Activated CD4-positive, alpha-beta T cell treated with anti-CD3 and anti-CD28 coated beads, Interleukin-2, amount 50 U/mL, for 48 hours (primary cell): ENCODE results near the gene GPR153.

Source experiments
- DNase-seq, 2 experiments: peaks; one replicate each; pipeline ENCODE4 v3.0.0-alpha.2; 2020

GPR153 gene

DNA sequence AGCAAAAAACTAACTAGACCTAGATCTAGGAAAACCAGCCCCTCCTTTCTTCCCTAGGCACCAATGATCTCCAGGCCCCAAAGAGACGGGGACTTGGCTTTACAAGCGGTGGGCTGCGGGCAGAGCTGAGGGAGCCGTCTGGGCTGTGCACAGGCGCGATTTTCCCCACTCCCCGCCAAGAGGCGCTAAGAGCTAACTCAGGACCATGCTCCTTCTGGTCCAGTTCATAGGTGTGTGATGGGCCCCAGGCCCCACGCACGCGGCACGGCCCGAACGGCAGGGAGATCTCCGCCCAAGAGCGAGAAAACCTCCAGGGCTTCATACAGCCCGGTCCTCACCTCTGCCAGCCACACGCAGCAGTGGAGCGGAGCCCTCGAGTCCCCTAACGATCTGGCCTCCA is 7.5 kb upstream of the GPR153 start:
- DNase-seq: no peak

DNA sequence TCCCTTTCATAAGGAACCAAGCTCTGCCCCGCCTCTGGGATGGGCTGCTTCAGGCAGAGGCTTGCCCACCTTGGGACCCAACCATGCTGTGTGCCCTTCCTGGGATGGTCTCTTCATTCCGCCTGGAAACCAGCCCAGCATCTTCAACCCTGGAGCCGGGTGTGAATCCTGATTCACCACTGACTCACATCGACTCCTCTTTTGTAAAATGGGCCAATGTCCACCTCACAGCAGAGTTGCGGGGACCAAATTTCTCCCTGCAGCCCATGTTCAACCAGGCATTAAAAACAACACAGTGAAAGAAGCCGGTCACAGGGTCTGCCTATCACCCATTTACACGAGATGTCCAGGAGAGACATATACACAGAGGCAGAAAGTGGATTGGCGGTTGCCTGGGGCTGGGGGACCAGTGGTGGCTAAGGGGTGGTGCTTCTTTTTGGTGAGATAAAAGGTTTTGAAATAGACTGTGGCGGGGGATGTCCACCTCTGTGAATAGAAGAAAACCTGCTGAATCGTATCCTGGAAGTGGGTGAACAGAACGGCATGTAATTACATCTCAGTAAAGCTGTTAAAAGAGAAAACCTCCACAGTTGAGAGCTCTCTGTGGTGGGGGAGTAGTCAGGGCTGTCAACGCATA is 6.9 kb upstream of the GPR153 start:
- DNase-seq: no peak

DNA sequence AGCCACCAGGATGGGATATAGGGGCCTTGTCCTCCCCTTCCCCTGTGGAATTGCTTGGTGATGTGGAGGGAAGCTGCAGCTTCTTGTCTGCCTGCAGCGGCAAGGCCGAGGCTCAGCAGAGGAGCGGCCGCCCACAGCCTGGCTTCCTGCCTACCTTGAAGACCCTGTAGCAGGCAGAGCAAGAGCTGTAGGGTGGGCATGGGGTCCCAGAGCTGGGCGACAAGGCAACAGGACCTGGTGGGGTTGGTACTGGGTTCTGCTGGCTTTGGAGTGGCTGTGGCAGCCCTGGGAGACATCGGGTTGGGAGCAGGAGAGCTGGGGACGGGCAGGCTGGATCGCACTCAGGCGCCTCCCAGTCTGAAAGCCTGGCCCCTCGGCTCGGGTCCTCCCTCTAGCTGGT is 5.7 kb upstream of the GPR153 start:
- DNase-seq: no peak

DNA sequence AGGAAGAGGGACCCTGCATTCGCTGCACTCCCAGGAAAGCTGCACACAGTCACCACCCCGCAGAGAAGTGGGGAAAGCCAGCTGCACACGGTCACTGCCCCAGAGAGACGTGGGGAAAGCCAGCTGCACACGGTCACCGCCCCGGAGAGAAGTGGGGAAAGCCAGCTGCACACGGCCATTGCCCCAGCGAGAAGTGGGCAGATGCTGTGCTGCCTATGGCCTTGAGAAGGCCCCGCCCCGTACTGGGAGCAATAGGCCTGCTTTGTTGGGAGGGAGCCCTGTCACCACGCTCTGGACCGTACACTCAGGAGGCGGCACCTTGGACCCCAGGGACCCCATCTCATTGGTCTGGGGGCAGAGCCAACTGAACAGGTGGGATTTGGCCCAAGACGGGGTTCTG is 4.3 kb upstream of the GPR153 start:
- no peak for DNase-seq

DNA sequence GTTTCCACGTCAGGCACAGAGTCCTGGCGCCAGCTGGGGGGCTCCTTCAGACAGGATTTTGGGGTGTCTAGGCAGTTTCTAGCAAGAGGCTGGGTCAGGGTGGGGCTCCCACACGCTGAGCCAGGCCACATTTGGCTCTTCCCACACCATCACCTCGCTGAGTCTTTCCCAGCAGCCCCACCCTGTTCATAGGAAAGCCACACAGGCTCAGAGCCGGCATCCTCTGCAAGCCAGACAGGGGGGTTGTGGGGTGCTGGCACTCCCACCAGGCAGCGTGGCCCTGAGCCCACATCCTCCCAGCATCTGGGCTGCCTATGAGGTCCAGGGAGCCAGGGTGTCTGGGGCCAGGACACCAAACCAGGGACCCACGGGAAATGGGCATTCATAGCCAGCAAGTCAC is 2.8 kb upstream of the GPR153 start:
- no peak for DNase-seq

DNA sequence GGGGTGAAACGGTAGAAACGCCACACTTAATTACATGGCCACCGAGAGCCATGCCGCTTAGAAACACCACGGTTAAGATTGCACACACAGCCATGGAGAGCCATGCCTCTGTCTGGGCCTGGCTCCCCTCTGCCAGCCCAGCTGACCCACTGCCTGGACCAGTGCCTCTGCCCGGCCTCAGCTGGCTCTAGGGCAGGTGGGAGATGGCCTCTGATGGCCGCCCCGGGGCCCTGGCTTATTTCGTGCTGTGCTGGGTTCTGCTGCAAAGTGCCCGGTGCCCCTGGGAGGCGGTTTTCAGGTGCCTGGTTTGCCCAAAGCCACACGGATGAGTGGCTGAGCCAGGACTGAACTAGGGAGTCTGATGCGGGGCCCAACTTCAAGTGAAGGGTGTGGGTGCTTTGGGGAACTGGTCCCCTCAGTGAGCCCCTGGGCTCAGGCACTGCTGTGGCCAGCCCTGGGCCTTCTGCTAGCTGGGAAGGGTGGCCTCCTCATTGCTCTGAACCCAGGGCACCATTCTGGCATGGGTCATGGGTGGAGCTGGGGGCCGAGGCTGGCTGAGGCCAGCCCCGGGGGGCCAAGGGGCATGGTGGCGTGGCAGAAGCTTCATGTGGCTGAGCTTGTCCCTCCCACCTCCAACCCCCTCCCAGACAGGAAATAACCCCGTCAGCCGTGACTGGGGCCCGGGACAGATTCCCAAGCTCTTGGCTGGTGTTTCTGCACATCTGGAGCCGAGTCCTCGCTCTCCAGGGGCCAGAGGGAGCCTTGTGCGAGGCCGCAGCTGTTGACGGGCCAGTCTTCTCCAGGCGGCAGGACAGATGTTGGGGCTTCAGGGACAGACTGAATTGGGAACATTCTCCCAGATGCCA is 1.9 kb upstream of the GPR153 start:
- DNase-seq: no peak

DNA sequence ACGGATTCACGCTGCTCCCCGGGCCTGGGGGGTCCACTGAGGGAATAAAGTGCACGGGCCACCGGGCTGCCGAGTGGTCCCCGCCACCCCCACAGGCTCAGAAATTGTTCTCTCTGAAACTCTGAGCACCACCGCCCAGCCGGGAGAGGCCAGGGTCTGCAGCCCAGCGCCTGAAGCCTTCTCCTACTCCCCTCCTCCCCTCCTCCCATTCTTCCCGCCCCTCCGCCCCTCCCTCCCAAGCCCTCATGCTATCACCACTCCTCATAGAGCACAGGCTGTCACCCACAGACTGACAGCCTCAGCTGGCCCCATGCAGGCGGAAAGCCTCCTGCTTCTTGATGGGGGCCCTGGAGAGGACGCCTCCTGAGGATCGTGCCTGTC is 707 bp upstream of the GPR153 start:
- DNase-seq: no peak

DNA sequence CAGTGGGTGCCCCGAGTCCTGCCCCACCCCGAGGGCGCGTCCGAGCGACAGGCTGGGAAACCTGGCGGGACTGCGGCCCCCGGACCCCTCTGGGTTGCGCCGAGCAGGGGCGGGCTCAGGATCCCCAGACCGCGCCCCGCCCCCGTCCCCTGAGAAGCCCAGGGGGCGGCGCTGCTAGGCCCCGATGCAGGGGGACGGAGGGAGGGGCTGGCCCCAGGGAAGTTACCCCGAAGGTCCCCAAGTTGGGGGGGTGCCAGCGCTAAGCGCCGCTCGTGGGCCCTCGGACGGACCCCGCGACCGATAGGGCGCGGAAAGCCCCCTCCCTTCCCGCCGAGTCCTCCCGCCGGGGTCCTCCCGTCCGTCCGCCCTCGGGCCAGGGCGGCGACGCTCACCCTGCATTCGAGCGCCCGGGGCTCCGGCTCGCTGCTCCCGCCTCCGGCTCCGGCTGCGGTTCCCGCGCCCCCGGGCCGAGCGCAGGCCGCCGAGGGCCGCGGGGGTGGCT is 414 bp downstream of the GPR153 start:
- DNase-seq: no peak

DNA sequence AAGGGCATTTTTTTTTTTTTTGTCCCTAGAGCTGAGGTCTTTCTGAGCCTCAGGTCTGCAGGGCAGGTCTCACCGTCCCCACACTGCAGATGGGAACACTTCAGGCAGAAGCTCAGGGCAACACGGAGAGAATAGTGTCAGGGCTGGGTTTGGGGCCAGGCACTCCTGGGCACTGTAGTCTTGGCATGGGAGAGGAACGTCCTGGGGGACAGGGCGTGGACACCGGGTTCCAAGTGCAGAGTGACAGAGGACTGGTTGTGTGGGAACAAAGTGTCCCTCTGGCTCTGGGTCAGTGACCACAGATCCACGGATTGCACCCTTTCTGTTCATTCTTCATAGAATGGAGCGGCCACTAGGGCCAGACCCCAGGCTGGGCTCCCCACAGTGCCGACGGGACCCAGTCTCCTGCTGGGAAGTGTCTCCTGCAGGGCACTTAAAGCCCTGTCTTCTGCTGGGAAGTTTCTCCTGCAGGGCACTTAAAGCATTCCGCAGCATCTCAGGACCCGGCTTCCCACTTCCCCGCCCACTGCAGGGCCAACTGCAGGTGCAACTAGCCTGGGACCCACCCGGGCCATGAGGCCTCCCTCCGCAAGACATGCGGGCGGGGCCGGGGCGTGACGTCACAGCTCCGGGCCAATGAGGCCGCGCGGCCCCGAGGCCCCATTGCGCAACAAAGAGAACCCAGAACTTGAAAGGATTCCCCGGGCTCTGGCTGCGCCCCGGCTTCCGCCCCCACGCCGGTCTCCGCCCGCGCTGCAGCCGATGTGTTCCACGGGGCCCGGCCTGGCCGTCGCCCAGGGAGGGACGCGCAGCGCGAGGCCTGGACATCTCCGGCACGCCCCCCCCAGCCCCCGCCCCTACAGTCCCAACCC is 1.2 kb downstream of the GPR153 start:
- peak; percentile 69 to 76 for DNase-seq

DNA sequence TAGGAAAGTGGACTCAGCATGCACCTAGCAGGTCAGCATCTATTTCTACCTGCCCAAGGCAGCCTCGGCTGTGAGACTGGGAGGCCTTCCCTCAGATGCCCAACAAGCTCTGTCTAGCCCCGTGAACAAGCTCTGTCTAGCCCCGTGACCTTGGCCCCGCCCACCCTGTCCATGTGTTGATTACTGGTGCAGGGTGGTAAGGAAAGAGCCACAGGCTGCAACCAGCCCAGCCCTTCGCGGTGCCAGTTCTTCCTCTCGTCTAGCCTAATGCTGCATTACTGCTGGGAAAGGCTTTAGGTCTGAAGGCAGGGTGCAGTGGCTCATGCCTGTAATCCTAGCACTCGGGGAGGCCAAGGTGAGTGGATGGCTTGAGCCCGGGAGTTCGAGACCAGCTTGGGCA is 2.2 kb downstream of the GPR153 start:
- DNase-seq: no peak

DNA sequence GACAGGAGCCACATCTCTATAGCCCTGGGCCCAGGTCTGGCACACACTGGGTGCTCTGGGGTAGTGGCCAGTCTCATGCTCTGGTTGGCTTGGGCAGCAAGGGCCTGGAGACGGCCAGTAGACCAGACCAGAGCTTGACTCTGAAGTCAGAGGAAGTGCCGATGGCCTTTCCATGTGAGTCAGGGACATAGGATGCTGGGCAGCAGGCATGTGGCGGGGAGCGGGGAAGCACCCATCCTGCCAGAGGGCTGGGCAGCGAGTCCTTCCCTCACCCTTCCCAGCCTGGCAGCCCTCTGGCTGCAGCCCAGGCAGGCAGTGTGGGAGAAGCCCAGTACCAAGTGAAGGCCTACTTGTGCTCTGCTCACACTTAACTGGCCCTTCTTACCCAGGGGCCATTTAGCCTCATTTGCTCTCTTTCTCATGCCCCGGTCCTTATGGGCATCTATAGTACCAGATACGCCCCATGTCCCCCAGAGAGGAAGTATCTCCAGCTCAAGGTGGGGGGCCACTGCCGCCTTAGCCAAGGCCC is 3.3 kb downstream of the GPR153 start:
- DNase-seq: no peak

DNA sequence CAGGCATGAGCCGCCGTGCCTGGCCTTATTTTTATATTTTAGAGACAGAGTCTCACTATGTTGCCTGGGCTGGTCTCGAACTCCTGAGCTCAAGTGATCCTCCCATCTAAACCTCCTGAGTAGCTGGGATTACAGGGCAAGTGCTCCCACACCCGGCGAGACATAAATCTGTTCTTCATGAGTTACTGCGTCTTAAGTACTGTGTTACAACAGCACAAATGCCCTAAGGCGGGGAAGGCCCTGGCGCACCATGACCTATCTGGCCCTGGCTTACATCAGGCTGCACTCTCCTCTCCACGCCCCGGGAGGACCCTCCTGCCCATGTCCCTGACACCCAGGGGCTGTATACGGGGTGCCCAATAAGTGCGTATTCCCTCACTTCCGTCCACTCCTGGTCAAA is 4.3 kb downstream of the GPR153 start:
- no peak for DNase-seq

DNA sequence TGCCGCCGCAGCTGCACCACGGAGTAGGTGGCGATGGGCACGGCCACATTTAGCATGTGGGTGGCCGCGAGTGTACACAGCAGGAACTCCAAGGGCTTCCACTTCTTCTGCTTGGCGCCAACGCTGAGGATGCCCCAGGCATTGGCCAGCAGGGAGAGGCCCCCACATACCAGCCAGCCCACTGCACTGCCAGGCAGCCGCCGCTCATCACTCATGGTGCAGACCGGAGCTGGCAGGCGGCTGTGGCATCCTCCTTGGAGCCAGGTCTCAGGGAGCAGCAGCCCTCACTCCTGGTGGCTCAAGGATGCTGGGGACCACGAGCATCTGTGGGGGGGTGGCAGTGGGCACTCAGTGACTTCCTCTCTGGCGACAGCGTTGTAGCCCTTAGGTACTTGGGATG is 6.2 kb downstream of the GPR153 start:
- no peak for DNase-seq

DNA sequence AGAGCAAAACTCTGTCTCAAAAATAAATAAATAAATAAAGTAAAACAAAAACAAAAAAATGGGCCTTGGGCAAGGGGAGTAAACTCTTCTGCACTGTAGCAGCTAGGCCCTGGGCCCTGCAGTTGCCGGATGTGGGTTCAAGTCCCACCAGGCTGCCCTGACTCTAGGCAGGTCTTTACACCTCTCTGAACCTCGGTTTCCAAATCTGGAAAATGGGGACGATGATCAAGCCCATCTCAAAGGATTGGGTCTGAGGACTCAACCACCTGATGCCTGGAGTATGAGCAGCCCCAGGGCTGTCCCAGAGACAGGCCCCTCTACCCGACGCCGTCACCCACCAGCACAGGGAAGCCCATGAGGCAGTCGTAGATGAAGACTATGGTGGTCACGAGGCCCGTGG is 7.5 kb downstream of the GPR153 start:
- DNase-seq: no peak

DNA sequence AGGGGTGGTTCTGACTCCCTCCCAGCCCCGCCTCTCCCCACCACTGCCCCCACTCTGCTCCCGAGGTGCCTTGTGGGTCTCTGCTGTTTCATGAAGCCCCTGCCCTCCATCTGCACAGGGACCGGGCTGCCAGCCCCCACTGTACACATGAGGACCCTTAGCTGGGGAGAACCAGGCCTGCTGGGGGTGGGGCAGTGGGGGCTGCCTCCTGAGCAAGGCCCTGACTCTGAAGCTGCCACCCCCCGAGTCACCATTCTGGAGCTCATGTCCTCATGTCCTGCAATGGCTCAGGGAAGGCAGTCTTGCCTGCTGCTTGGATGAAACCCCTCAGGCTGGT is 8.6 kb downstream of the GPR153 start:
- DNase-seq: no peak

DNA sequence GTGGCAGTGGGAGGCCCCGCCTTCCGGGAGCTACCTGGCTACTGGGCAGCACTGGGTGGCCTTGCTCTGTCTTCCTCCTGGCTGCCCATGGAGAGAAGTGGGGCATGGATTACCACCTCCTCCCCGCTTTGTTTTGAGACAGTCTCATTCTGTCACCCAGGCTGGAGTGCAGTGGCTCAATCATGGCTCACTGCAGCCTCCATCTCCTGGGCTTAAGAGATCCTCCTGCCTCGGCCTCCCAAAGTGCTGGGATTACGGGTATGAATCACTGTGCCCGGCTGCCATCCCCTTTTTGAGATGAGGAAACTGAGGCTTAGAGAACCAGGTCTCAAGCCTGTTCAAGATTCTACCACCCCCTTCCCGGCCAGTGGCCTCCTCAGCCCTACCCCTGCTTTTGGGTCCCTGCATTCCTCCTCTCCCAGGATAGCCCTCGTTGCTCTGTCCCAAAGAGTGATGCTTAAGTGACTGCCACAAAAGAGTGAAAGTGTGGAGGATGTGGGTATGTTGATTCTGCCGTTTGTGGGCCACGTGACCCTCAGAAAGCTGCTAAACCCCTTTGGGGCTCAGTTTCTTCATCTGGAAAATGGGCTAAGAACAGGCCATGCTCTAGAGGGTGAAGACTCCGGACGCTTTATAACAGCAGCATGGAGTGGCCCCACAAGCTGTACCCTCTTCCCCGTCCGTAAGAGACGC is 9.1 kb downstream of the GPR153 start:
- no peak for DNase-seq

DNA sequence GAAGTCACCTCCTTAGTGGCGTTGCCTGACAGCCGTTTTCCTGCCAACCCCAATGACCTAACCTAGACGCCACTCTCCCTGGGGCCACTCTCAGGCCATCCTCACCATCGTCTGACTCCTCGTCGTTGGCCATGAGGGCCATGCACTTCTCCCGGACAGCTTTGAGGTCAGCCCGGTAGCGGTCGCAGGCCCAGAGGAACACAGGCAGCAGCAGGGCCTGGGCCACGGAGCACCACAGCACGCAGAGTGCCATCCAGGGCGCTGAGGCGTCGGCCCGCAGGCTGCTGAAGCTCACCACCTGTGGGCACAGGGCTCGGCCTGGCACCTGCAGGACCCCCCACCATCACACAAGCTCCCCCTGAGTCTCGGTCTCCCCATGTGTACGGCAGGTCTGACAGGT is 9.7 kb downstream of the GPR153 start:
- no peak for DNase-seq

DNA sequence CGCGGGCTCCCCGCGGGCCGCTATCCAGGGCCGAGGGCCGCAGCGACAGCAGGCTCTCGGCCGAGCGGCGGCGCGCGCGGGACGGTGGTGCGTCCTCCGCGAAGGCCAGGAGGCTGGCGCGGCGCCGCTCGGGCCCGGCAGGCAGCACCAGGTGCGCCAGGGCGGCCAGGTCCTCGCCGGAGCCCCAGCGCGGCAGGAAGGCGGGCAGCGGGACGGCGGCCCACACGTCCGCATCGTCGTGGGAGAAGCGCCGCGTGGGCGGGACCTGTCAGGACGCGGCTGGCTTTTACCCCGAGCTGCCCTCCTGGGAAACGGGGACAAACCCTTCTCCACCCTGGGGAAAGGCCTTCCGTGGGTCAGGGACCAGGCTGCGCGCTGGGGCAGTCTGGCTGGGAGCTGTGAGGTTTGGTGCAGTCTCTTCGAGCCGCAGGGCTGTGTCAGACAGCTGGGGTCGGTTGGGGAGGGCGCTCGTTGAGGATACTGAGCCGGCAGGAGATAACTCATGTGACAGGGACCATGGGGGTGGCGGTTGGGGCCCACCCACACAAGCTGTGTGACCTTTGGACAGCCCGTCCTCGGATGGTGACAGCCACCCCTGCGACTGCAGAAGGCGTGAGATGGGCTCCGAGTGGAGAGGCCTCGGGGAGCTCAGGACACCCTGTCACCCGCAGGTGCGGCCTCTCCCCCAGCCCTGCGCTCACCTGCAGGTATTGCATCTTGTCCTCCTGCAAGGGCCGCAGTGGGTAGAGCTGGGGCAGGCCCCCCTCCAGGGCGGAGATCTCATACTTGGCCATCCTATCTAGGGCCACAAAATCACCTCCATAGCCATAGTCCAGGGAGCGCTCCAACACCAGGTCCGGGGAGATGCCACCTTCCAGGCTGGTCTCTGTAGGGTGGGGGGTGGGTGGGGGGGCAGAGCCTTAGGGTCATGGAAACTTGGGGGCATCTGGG is 10.9 kb downstream of the GPR153 start:
- peak in 1 of 2 experiments; percentile 3 for DNase-seq

DNA sequence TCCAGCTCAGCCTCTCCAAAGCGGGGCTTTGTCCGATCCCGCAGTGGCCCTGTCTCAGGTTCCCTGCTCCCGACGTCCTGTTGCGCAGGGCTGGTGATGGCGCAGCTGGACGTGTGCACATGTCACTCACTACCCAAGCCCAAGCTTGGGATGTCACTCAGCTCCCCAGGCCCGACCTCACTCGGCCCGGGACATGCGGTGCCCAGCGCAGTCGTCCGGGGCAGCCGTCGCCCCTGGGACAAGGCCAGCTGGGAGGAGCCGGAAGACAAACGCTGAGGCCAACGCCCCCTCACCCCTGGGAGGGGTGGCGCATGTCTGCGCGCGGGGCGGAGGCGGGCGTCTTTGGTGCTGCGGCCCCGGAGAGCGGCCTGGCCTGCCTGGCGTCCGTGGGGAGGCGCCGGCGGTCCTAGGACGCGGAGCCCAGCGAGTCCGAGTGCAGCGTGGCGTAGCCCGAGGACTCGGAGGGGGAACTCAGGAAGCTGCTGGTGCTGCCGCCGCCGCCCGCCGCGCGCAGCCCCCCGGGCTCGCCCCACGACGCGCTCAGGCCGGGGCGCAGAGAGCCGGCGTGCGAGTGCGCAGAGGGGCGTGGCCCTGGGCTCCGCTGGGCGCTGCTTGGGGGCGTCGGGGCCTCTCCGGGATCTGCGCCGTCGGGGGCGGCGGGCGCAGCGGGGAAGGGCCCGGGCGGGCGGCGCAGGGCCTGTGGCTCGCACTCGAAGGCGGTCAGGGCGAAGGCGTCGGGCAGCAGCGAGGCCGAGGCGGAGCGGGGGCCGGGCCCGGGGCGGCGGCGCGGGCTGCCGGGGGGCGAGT is 11.8 kb downstream of the GPR153 start:
- no peak for DNase-seq

DNA sequence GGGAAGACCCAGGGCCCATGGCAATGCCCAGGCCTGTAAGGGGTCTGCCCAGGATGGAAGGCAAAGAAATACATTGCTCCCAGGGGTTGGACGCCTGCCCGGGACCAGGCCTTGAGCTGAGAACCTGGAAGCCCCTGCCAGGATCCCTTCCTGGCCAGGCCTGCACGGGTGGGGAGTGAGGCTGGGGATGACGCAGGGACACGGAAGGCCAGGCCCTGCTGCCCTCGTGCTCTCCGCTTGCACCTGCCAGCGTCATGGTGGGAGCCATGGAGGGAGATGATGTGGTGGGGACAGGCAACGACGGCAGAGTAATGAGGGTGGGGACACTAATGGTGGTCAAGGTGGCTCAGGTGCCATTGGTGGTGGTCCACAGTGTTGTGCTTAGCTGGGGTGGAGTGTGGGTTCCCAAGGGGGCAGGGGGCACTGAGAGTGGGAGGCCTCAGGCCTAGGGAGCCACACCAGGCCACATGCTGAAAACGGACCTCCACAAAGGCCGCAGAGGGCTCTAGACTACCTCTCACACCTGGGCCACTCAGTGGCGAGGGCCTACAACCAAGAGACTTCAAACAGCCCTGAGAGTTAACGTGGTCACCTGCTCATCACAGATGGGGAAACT is 12.6 kb downstream of the GPR153 start:
- DNase-seq: no peak
